A549 (cell line): Measurements from ENCODE around the gene MAPK1IP1L.

ENCODE experiments used
- BHLHE40 ChIP-seq: IDR thresholded peaks from 2 replicates; pipeline ENCODE4 v1.6.1; 2012; ENCODE audit warnings: low read depth, low read length, inconsistent platforms
- RNF2 ChIP-seq: fragments of 200-600 bp; sonication (generic); IDR thresholded peaks from 2 replicates; pipeline ENCODE4 v1.6.1; 2016; ENCODE audit warnings: low read depth, mild to moderate bottlenecking, antibody characterized with exemption, moderate library complexity, borderline replicate concordance
- TF ChIP-seq, protein P1 (sequence below): fragments of >200 bp; sonication (Bioruptor Twin); formaldehyde crosslinking; IDR thresholded peaks from 3 replicates; pipeline ENCODE4 v1.5.1; 2016

DNA sequence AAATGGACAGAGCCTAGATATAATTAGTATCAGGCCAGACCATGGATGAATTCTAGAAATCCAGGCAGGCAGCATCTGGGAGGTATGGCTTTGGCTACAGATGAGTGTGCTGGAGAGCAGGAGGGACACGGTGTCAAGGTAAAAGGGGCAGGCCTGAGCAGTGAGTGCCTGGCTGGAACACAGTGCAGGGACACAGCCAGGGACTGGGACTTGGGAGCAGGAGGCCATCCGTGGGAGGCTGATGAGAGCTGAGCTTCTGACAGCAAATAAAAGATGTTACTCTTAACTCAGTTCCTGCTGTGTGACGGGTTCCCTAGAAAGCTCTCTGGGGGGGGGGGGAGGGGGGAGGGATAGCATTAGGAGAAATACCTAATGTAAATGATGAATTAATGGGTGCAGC lies 64.0 kb downstream of the MAPK1IP1L start:
- TF ChIP-seq, protein P1, sequence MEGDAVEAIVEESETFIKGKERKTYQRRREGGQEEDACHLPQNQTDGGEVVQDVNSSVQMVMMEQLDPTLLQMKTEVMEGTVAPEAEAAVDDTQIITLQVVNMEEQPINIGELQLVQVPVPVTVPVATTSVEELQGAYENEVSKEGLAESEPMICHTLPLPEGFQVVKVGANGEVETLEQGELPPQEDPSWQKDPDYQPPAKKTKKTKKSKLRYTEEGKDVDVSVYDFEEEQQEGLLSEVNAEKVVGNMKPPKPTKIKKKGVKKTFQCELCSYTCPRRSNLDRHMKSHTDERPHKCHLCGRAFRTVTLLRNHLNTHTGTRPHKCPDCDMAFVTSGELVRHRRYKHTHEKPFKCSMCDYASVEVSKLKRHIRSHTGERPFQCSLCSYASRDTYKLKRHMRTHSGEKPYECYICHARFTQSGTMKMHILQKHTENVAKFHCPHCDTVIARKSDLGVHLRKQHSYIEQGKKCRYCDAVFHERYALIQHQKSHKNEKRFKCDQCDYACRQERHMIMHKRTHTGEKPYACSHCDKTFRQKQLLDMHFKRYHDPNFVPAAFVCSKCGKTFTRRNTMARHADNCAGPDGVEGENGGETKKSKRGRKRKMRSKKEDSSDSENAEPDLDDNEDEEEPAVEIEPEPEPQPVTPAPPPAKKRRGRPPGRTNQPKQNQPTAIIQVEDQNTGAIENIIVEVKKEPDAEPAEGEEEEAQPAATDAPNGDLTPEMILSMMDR = no peak
- no peak for TF ChIP-seq RNF2
- TF ChIP-seq BHLHE40 = no peak
